ENCODE measurements around the gene TSPY8. TPM values are rescaled to one million over a fixed set of nuclear protein-coding genes. Genes with fewer than 3 reads are reported as not detected.
"Not testable (repeated sequence)": the region's sequence is repeated elsewhere in the genome, so short reads cannot be mapped to it uniquely, and the experiment has no call there.

Gene TSPY8
- total and polyA plus RNA-seq, 2 of the 8 experiments (the other 6 are each of a cell fraction or from before 2014, with no cell fraction given), result not detected

- H4K91ac ChIP-seq (replicated peaks; ENCODE audit: insufficient read length, low read length); FAIRE-seq; H3K9ac ChIP-seq (replicated peaks in 1 of 4; ENCODE audit: extremely low read depth in 1 of 4, low read depth in 3 of 4, low read length in 3 of 4); DNase-seq (ENCODE audit: low read depth in 1 of 2, low spot score in 2 of 2); H2BK5ac ChIP-seq (ENCODE audit: low read depth, low read length); H2BK20ac ChIP-seq (ENCODE audit: low read length); H2BK120ac ChIP-seq (replicated peaks; ENCODE audit: low read depth, low read length); H2AK5ac ChIP-seq (ENCODE audit: low read depth, low read length); H3K23me2 ChIP-seq (ENCODE audit: low read depth, low read length); H4K5ac ChIP-seq (ENCODE audit: insufficient read length, low read depth, low read length); H4K8ac ChIP-seq (ENCODE audit: extremely low read depth, insufficient read depth, low read length); H3K27ac ChIP-seq (ENCODE audit: low read depth, low read length); CTCF ChIA-PET (ENCODE audit: partially characterized antibody); H3K56ac ChIP-seq (replicated peaks; ENCODE audit: insufficient read length, low read depth, low read length); H2AFZ ChIP-seq (ENCODE audit: low read length); H3K79me2 ChIP-seq (ENCODE audit: control insufficient read depth in 1 of 2, insufficient read depth in 2 of 2, low read length in 2 of 2); H3K18ac ChIP-seq (ENCODE audit: extremely low read depth, low read length); H3K4ac ChIP-seq (replicated peaks; ENCODE audit: insufficient read length, low read depth, low read length); H2BK12ac ChIP-seq (ENCODE audit: low read depth, low read length); H3K79me1 ChIP-seq (ENCODE audit: low read depth, low read length); H3K4me2 ChIP-seq (ENCODE audit: insufficient read depth in 1 of 2, low read depth in 2 of 2, low read length in 2 of 2); POLR2A ChIA-PET (ENCODE audit: partially characterized antibody); H3K27me3 ChIP-seq (replicated peaks in 1 of 4; ENCODE audit: control insufficient read depth in 3 of 4, extremely low read depth in 1 of 4, insufficient read depth in 3 of 4, low read length in 3 of 4); H3K9me3 ChIP-seq (ENCODE audit: insufficient read depth in 2 of 2, low read depth in 1 of 2, low read length in 1 of 2); H3K14ac ChIP-seq (ENCODE audit: insufficient read length); H4K20me1 ChIP-seq (replicated peaks in 1 of 2; ENCODE audit: control insufficient read depth in 1 of 2, insufficient read depth in 2 of 2, low read length in 2 of 2); H2BK15ac ChIP-seq (ENCODE audit: low read length); H3K36me3 ChIP-seq (ENCODE audit: control insufficient read depth in 2 of 4, insufficient read depth in 4 of 4, low read length in 3 of 4); H3K23ac ChIP-seq (ENCODE audit: insufficient read length); H3K4me3 ChIP-seq (ENCODE audit: extremely low read depth in 1 of 4, insufficient read depth in 2 of 4, low read depth in 3 of 4, low read length in 4 of 4); H3K4me1 ChIP-seq (replicated peaks in 1 of 4; ENCODE audit: control insufficient read depth in 3 of 4, insufficient read depth in 4 of 4, low read length in 3 of 4): not testable (repeated sequence)
- WGBS, 2 experiments (ENCODE audit: extremely low coverage in 1 of 2, insufficient coverage in 1 of 2, insufficient read length in 1 of 2, insufficient replicate concordance in 2 of 2, low coverage in 1 of 2, low lambda C conversion rate in 2 of 2, missing lambda C conversion rate in 1 of 2), result no CpG with 5 or more reads among the region's 26 CpGs
Measured at GRCh38 chrY:9398121-9398520, 40.5 kb downstream of the TSPY8 start, which contains the start of gene TSPY3. TSS of gene TSPY3 (plus strand) at chrY:9398421. CDS start at chrY:9398467, 46 bp downstream.

Small RNAs within 50 kb of the gene (small RNA-seq; reads per million reads assigned to genes)
- not detected for gene AC006158.1 (ENCODE audit: insufficient read depth)

Other genes starting within 250 kb of the TSPY8 start
- not detected in 2 replicates for gene TSPY4, start 20.3 kb upstream of the TSPY8 start, total RNA-seq (2021; fragmentation: NEBNext Ultra II Directional; extraction: Animal tissue kit (Norgen Biotek cat#: 25700))
- gene TSPY4, start 20.3 kb upstream of the TSPY8 start, polyA plus RNA-seq (2011; rRNA removed), result not detected in 2 replicates
- gene TSPY3, start 40.6 kb downstream of the TSPY8 start, total RNA-seq (2021; fragmentation: NEBNext Ultra II Directional; extraction: Animal tissue kit (Norgen Biotek cat#: 25700)), result not detected in 2 replicates
- not detected in 2 replicates for gene TSPY3, start 40.6 kb downstream of the TSPY8 start, polyA plus RNA-seq (2011; rRNA removed)
- not detected in 2 replicates for gene TSPY1, start 109.2 kb downstream of the TSPY8 start, total RNA-seq (2021; fragmentation: NEBNext Ultra II Directional; extraction: Animal tissue kit (Norgen Biotek cat#: 25700))
- gene TSPY1, start 109.2 kb downstream of the TSPY8 start, polyA plus RNA-seq (2011; rRNA removed), result not detected in 2 replicates
- not detected in 2 replicates for gene TSPY9, start 129.5 kb downstream of the TSPY8 start, total RNA-seq (2021; fragmentation: NEBNext Ultra II Directional; extraction: Animal tissue kit (Norgen Biotek cat#: 25700))
- not detected in 2 replicates for gene TSPY9, start 129.5 kb downstream of the TSPY8 start, polyA plus RNA-seq (2011; rRNA removed)
- gene TSPY10, start 170.1 kb downstream of the TSPY8 start, total RNA-seq (2021; fragmentation: NEBNext Ultra II Directional; extraction: Animal tissue kit (Norgen Biotek cat#: 25700)), result not detected in 2 replicates
- gene TSPY10, start 170.1 kb downstream of the TSPY8 start, polyA plus RNA-seq (2011; rRNA removed), result not detected in 2 replicates

Data from H1 (cell line).